Measurements from ENCODE around the gene KCTD16.

DNA sequence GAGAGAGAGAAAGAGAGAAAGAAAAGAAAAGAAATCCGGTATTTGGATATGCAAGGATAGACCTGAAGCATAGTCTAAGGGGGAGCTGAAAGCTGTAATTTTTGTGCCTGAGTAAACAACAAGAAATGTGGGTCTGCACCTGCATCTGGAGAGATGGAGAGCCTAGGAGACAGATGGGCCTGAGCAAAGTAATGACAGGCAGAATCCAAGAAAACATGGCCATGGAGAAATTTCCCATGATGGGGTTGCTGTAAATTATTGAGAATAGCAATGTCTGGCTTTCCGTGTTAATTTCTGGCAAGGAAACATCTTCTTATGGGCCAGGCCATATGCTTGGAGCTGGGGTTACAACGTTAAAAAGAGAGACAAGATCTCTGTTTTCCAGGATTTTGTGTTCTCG lies 40.4 kb upstream of the KCTD16 start:
- no peak for TF ChIP-seq POLR2A (IDR thresholded peaks at IDR 0.05)
- TF ChIP-seq, protein P1, sequence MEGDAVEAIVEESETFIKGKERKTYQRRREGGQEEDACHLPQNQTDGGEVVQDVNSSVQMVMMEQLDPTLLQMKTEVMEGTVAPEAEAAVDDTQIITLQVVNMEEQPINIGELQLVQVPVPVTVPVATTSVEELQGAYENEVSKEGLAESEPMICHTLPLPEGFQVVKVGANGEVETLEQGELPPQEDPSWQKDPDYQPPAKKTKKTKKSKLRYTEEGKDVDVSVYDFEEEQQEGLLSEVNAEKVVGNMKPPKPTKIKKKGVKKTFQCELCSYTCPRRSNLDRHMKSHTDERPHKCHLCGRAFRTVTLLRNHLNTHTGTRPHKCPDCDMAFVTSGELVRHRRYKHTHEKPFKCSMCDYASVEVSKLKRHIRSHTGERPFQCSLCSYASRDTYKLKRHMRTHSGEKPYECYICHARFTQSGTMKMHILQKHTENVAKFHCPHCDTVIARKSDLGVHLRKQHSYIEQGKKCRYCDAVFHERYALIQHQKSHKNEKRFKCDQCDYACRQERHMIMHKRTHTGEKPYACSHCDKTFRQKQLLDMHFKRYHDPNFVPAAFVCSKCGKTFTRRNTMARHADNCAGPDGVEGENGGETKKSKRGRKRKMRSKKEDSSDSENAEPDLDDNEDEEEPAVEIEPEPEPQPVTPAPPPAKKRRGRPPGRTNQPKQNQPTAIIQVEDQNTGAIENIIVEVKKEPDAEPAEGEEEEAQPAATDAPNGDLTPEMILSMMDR (IDR thresholded peaks at IDR 0.05), result no peak
